SK-N-MC (cell line): Measurements from ENCODE around the gene YPEL5.

Experiments used
- EZH2 ChIP-seq: fragments of 200-600 bp; sonication (generic); IDR thresholded peaks from one replicate; pipeline ENCODE4 v1.6.1; 2017; ENCODE audit warnings: antibody characterized with exemption
- POLR2AphosphoS5 ChIP-seq: IDR thresholded peaks from 2 replicates; pipeline ENCODE4 v1.6.1; 2012; ENCODE audit warnings: mild to moderate bottlenecking, low read depth, low read length, borderline replicate concordance

DNA sequence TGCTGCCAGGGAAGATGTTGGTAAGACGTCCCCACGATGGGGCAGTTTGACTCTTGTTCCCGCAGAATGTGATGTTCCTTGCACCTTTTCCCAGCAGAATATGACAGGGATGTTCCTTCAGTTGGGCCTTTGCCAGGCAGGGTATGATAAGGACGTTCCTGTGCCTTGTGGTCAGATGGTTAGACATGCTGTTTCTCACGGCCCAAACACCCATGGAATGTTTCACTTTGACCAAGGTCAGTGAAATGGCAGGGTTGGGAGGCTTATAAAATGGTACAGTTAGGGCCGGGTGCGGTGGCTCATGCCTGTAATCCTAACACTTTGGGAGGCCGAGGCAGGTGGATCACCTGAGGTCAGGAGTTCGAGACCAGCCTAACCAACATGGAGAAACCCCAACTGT lies 40.3 kb upstream of the YPEL5 start:
- TF ChIP-seq POLR2AphosphoS5 (no peak), EZH2 (no peak)
